ENCODE results near the gene ABHD15. TPM values are rescaled to one million over a fixed set of nuclear protein-coding genes. Genes with fewer than 3 reads are reported as not detected.
A peak's percentile ranks its signal among the peaks of the same experiment; 100 is the strongest.

ABHD15 gene, protein sequence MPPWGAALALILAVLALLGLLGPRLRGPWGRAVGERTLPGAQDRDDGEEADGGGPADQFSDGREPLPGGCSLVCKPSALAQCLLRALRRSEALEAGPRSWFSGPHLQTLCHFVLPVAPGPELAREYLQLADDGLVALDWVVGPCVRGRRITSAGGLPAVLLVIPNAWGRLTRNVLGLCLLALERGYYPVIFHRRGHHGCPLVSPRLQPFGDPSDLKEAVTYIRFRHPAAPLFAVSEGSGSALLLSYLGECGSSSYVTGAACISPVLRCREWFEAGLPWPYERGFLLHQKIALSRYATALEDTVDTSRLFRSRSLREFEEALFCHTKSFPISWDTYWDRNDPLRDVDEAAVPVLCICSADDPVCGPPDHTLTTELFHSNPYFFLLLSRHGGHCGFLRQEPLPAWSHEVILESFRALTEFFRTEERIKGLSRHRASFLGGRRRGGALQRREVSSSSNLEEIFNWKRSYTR
- polyA plus RNA-seq (2013, experiment 1 of 2), result 5.5 TPM
- polyA plus RNA-seq (2013, experiment 2 of 2), result 5.2 TPM

DNA sequence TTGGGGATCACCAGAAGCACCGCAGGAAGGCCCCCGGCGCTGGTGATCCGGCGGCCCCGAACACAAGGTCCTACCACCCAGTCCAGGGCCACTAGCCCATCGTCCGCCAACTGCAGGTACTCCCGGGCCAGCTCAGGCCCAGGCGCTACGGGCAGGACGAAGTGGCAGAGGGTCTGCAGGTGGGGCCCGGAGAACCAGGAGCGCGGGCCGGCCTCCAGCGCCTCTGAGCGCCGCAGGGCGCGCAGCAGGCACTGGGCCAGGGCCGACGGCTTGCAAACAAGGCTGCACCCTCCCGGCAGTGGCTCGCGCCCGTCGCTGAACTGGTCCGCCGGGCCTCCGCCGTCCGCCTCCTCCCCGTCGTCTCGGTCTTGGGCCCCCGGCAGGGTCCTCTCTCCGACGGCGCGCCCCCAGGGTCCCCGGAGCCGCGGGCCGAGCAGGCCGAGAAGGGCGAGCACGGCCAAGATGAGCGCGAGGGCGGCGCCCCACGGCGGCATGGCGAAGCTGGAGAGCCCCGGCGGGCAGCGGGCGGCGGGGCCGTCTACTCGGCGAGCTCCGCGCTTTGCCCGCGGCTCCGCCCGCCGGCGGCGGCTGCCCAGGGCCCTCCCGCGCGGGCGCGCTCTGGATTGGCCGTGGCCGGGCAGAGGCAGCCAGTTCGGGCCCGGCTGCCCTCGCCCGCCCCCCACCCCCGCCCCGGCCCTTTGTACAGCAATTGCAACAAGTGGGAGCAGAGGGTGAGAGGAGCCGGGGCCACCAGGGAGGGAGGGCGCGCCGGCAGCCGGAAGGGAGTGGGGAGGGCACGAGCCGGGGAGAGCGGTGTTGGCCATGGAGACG lies at the start of gene ABHD15:
TSS of gene ABHD15 (minus strand) at position 565 of the 831 bp plus-strand sequence. CDS start at position 494, 71 bp downstream.
- peak within 1 kb of the TSS; percentile 93 for H3K27ac ChIP-seq (ENCODE audit: low read length, poor library complexity, severe bottlenecking)
- peak within 1 kb of the TSS in 1 of 2 experiments; percentile 86 for H3K14ac ChIP-seq (ENCODE audit: low read length in 2 of 2)
- H2BK12ac ChIP-seq (ENCODE audit: low read length in 2 of 2), result peak within 1 kb of the TSS in 1 of 2 experiments; percentile 18
- peak within 1 kb of the TSS; percentile 52 for H4K91ac ChIP-seq (ENCODE audit: low read length)
- peak within 1 kb of the TSS; percentile 79 for H2AFZ ChIP-seq (ENCODE audit: low read depth, low read length)
- H2BK5ac ChIP-seq (ENCODE audit: low read depth, low read length, poor library complexity, severe bottlenecking), result no peak within 1 kb of the TSS
- H3K4ac ChIP-seq (ENCODE audit: low read depth in 1 of 2, low read length in 2 of 2), result peak within 1 kb of the TSS; percentile 13 to 72
- 2% methylated on average over 67 of the region's 94 CpGs for WGBS
- H3K27me3 ChIP-seq (ENCODE audit: control insufficient read depth in 1 of 2, insufficient read depth in 1 of 2, low read length in 2 of 2), result no peaks in the 10 kb centered on the region
- H4K8ac ChIP-seq (ENCODE audit: low read length), result peak within 1 kb of the TSS; percentile 88
- no peak within 1 kb of the TSS for H2BK120ac ChIP-seq (ENCODE audit: low read depth, low read length)
- peaks cover 21% of the 10 kb centered on the region for H3K79me1 ChIP-seq (replicated peaks; ENCODE audit: low read length, poor library complexity, severe bottlenecking)
- H3K23ac ChIP-seq (ENCODE audit: low read length in 2 of 2), result peak within 1 kb of the TSS in 1 of 2 experiments; percentile 84
- peak within 1 kb of the TSS; percentile 75 to 90 for H3K4me3 ChIP-seq (ENCODE audit: insufficient read depth in 1 of 2, low read depth in 1 of 2, low read length in 2 of 2)
- H3K9ac ChIP-seq (ENCODE audit: low read length), result peak within 1 kb of the TSS; percentile 84
- H3K4me2 ChIP-seq (ENCODE audit: low read length, poor library complexity, severe bottlenecking), result peak within 1 kb of the TSS; percentile 89
- peaks cover 20 to 23% of the 10 kb centered on the region in 2 experiments for H3K36me3 ChIP-seq (ENCODE audit: control insufficient read depth in 1 of 2, insufficient read depth in 2 of 2, low read depth in 1 of 2, low read length in 2 of 2)
- peaks cover 25% of the 10 kb centered on the region for H3K4me1 ChIP-seq (ENCODE audit: control insufficient read depth, insufficient read depth, low read depth, low read length)
- H2AK5ac ChIP-seq (ENCODE audit: low read length, severe bottlenecking), result no peak within 1 kb of the TSS
- DNase-seq, result peak; percentile 78
- no peaks in the 10 kb centered on the region for H3K9me3 ChIP-seq (ENCODE audit: control insufficient read depth, low read length)
- no peak within 1 kb of the TSS for H2BK15ac ChIP-seq (ENCODE audit: low read depth, poor library complexity, severe bottlenecking)
- H3K18ac ChIP-seq (ENCODE audit: low read depth in 1 of 2, low read length in 2 of 2), result peak within 1 kb of the TSS; percentile 56 to 93

DNA sequence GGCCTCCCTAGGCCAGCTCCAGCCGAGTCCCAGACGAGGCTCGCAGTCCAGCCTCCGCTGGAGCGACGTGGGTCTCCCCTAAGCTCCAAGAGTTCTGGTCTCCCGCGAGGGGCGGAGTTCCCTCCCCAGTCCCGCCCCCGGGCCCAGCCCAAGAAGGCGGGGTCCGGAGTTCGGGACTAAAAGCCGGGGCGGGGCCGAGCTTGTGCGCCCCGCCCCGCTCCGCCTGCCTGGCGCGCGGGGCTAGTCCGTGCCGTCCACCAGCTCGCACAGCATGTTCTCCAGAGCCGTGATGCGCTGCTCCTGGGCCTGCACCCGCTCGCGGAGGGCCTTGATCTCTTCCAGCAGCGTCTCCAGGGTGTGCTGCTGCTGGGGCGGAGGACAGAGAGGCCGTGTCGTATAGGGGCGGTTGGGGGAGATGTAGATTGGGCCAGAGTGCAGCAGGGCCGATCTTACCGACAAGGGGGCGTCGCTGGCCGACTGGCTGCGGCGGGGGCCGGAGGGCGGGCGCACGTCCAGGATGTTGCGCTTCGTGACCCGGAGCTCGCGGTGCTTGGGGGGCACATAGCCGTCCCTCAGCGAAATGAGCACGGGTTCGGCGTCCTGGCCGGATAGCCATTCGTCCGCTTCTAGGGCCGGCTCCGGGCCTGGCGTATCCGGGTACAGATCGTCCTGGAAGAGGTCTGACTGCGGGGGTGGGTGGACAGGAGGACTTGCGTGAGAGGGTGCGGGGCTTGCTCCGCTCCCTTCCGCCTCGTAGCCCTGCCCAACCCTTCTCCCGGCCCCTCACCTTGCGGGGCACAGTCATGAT lies 48.9 kb upstream of the ABHD15 start:
- Histone ChIP-seq H4K8ac (ENCODE audit: low read length) (peak overlapping the region; percentile 69), H3K36me3 (ENCODE audit: control insufficient read depth in 1 of 2, insufficient read depth in 2 of 2, low read depth in 1 of 2, low read length in 2 of 2) (peaks cover 0 to 21% of the 10 kb centered on the region in 2 experiments), H3K4me2 (ENCODE audit: low read length, poor library complexity, severe bottlenecking) (peak overlapping the region; percentile 93), H2AK5ac (ENCODE audit: low read length, severe bottlenecking) (no peak overlapping the region), H3K14ac (ENCODE audit: low read length in 2 of 2) (peak overlapping the region in 1 of 2 experiments; percentile 86), H2AFZ (ENCODE audit: low read depth, low read length) (no peak overlapping the region), H3K4ac (ENCODE audit: low read depth in 1 of 2, low read length in 2 of 2) (peak overlapping the region; percentile 38 to 57), H3K9me3 (ENCODE audit: control insufficient read depth, low read length) (no peaks in the 10 kb centered on the region), H3K23ac (ENCODE audit: low read length in 2 of 2) (peak overlapping the region in 1 of 2 experiments; percentile 49), H2BK120ac (ENCODE audit: low read depth, low read length) (no peak overlapping the region), H3K4me3 (ENCODE audit: insufficient read depth in 1 of 2, low read depth in 1 of 2, low read length in 2 of 2) (peak overlapping the region; percentile 47 to 73), H3K27ac (ENCODE audit: low read length, poor library complexity, severe bottlenecking) (no peak overlapping the region), H2BK12ac (ENCODE audit: low read length in 2 of 2) (peak overlapping the region in 1 of 2 experiments; percentile 15), H3K27me3 (ENCODE audit: control insufficient read depth in 1 of 2, insufficient read depth in 1 of 2, low read length in 2 of 2) (peaks cover 8 to 9% of the 10 kb centered on the region in 2 experiments), H3K18ac (ENCODE audit: low read depth in 1 of 2, low read length in 2 of 2) (peak overlapping the region in 1 of 2 experiments; percentile 77), H3K9ac (ENCODE audit: low read length) (peak overlapping the region; percentile 70), H3K79me1 (replicated peaks; ENCODE audit: low read length, poor library complexity, severe bottlenecking) (no peaks in the 10 kb centered on the region), H3K4me1 (ENCODE audit: control insufficient read depth, insufficient read depth, low read depth, low read length) (peaks cover 57% of the 10 kb centered on the region), H4K91ac (ENCODE audit: low read length) (no peak overlapping the region), H2BK15ac (ENCODE audit: low read depth, poor library complexity, severe bottlenecking) (no peak overlapping the region), H2BK5ac (ENCODE audit: low read depth, low read length, poor library complexity, severe bottlenecking) (no peak overlapping the region)
- WGBS, result 2% methylated on average over 51 of the region's 74 CpGs
- peak; percentile 85 for DNase-seq

DNA sequence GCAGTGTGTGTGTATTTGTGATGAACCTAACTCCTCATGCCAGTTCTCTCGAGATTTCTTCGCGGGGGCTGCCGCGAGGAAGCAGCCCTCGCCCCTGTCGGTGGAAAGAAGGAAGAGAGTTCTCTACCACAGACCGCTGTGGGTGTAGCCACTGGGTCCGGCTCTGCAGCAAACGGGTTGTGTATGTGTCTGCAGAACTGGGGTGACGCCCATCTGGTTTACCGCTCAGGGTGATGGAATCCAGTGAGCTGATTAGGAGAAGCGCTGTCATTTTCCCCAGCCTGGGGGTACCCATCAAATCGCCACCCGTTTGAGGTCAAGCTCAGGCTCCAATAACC lies 48.2 kb upstream of the ABHD15 start:
- Histone ChIP-seq H3K27me3 (ENCODE audit: control insufficient read depth in 1 of 2, insufficient read depth in 1 of 2, low read length in 2 of 2) (peaks cover 8 to 9% of the 10 kb centered on the region in 2 experiments), H3K79me1 (replicated peaks; ENCODE audit: low read length, poor library complexity, severe bottlenecking) (no peaks in the 10 kb centered on the region), H2BK120ac (ENCODE audit: low read depth, low read length) (no peak overlapping the region), H3K4me3 (ENCODE audit: insufficient read depth in 1 of 2, low read depth in 1 of 2, low read length in 2 of 2) (peak overlapping the region; percentile 29 to 73), H3K9ac (ENCODE audit: low read length) (peak overlapping the region; percentile 70), H3K4me1 (ENCODE audit: control insufficient read depth, insufficient read depth, low read depth, low read length) (peaks cover 53% of the 10 kb centered on the region), H3K36me3 (ENCODE audit: control insufficient read depth in 1 of 2, insufficient read depth in 2 of 2, low read depth in 1 of 2, low read length in 2 of 2) (peaks cover 0 to 21% of the 10 kb centered on the region in 2 experiments), H2AK5ac (ENCODE audit: low read length, severe bottlenecking) (no peak overlapping the region), H3K27ac (ENCODE audit: low read length, poor library complexity, severe bottlenecking) (no peak overlapping the region), H3K14ac (ENCODE audit: low read length in 2 of 2) (no peak overlapping the region), H4K8ac (ENCODE audit: low read length) (peak overlapping the region; percentile 64), H3K9me3 (ENCODE audit: control insufficient read depth, low read length) (no peaks in the 10 kb centered on the region), H3K18ac (ENCODE audit: low read depth in 1 of 2, low read length in 2 of 2) (no peak overlapping the region), H2AFZ (ENCODE audit: low read depth, low read length) (no peak overlapping the region), H3K4ac (ENCODE audit: low read depth in 1 of 2, low read length in 2 of 2) (peak overlapping the region in 1 of 2 experiments; percentile 57), H2BK12ac (ENCODE audit: low read length in 2 of 2) (no peak overlapping the region), H2BK5ac (ENCODE audit: low read depth, low read length, poor library complexity, severe bottlenecking) (no peak overlapping the region), H2BK15ac (ENCODE audit: low read depth, poor library complexity, severe bottlenecking) (no peak overlapping the region), H3K23ac (ENCODE audit: low read length in 2 of 2) (no peak overlapping the region), H4K91ac (ENCODE audit: low read length) (no peak overlapping the region), H3K4me2 (ENCODE audit: low read length, poor library complexity, severe bottlenecking) (peak overlapping the region; percentile 93)
- DNase-seq, result peak; percentile 50
- WGBS, result 43% methylated on average over 15 of the region's 15 CpGs
